ENCODE data around the gene CROCC. TPM values are rescaled to one million over a fixed set of nuclear protein-coding genes. Genes with fewer than 3 reads are reported as not detected.

The CROCC gene
- total and polyA plus RNA-seq, 9 of the 15 experiments (the other 6 are each of a cell fraction or from before 2014, with no cell fraction given), result 0.17 to 15.4 (median 7.6) TPM

- CTCF ChIA-PET (ENCODE audit: low intra/inter-chr PET ratio), result no interaction called here
- H3K27ac ChIP-seq (ENCODE audit: extremely low read depth, low read depth, low read length), result peak overlapping the region; percentile 99
- DNase-seq (ENCODE audit: extremely low read depth in 1 of 4, low spot score in 3 of 4) (peak; percentile 94 to 99 (median 95)), ATAC-seq (peak; percentile 93), FAIRE-seq (peak; percentile 91)
- intact Hi-C loops (cut with micrococcal nuclease), result loop anchor here (1.0 kb wide), 2 partner anchors 8 to 283 kb away; no protein-coding TSS in a partner anchor
- H3K79me2 ChIP-seq (ENCODE audit: control insufficient read depth, insufficient read depth, low read length), result no peaks in the 10 kb centered on the region
- POLR2A ChIA-PET, result interaction anchor here (0.6 to 4.0 kb wide), 47 partner anchors 9 to 1133 kb away, joined by 3 to 71 read pairs (median 5); partner anchors contain the start of genes CROCC, RNU1-1, RNU1-2 and SDHB
- peak overlapping the region; percentile 98 for H3K9ac ChIP-seq (ENCODE audit: insufficient read depth in 1 of 2, low read depth in 2 of 2, low read length in 2 of 2)
- H3K9me3 ChIP-seq (replicated peaks; ENCODE audit: control insufficient read depth, insufficient read depth, low read depth, low read length), result 0 out of 2 replicates have a peak, but pooled peaks cover 7% of the 10 kb centered on the region
- peak overlapping the region; percentile 98 for H2AFZ ChIP-seq (ENCODE audit: low read depth, low read length)
- H3K9me1 ChIP-seq (ENCODE audit: control insufficient read depth, insufficient read depth, low read length), result no peaks in the 10 kb centered on the region
- WGBS (ENCODE audit: insufficient coverage, low coverage, missing lambda C conversion rate), result under 1% methylated on average over 27 of the region's 27 CpGs
- no peaks in the 10 kb centered on the region for H3K36me3 ChIP-seq (ENCODE audit: control insufficient read depth, insufficient read depth, low read length)
- peak overlapping the region; percentile 75 for H3K4me2 ChIP-seq (ENCODE audit: insufficient read depth, low read length)
- no peaks in the 10 kb centered on the region for H3K27me3 ChIP-seq (ENCODE audit: control insufficient read depth in 2 of 2, insufficient read depth in 2 of 2, low read length in 2 of 2)
- no TSS peak for BruUV-seq (replicated peaks)
- no peaks in the 10 kb centered on the region for H4K20me1 ChIP-seq (replicated peaks; ENCODE audit: control insufficient read depth, insufficient read depth, low read length)
- peaks cover 13 to 19% of the 10 kb centered on the region in 2 experiments; a peak in 4 of 5 replicates for H3K4me1 ChIP-seq (replicated peaks in 1 of 2; ENCODE audit: control insufficient read depth in 2 of 2, insufficient read depth in 2 of 2, low read length in 2 of 2)
- H3K4me3 ChIP-seq, result peak overlapping the region; percentile 36
- in situ Hi-C loops (cut with MboI), result loop anchor here (25.0 kb wide), 1 partner anchor 292 kb away; the partner anchor contains the start of gene NBPF1
- TF ChIP-seq ZBED1 (IDR thresholded peaks at IDR 0.05) (no peak), NFRKB (IDR thresholded peaks at IDR 0.05; ENCODE audit: low read depth) (peak; percentile 52; the same call in 1 of the 2 replicates), XRCC5 (IDR thresholded peaks at IDR 0.05; ENCODE audit: low read depth, low read length) (peak; percentile 14; the same call in 1 of the 2 replicates), ZBTB12 (CRISPR knock-in tag; IDR thresholded peaks at IDR 0.05) (peak; percentile 87), ATF1 (CRISPR knock-in tag; IDR thresholded peaks at IDR 0.05) (peak; percentile 36; the same call in 1 of the 2 replicates), ATF1 (tag; IDR thresholded peaks at IDR 0.05) (peak; percentile 97), ZNF445 (CRISPR knock-in tag; IDR thresholded peaks at IDR 0.05; ENCODE audit: low read depth) (no peak), IRF2 (CRISPR knock-in tag; IDR thresholded peaks at IDR 0.05) (no peak), CAMTA2 (CRISPR knock-in tag; conservative IDR thresholded peaks at IDR 0.05) (no peak), PTTG1 (tag; IDR thresholded peaks at IDR 0.05; ENCODE audit: low read depth) (no peak), ZNF41 (CRISPR knock-in tag; conservative IDR thresholded peaks at IDR 0.05) (peak; percentile 81; the same call in 1 of the 2 replicates), TCF15 (CRISPR knock-in tag; IDR thresholded peaks at IDR 0.05) (no peak)
- TF ChIP-seq, protein P1, sequence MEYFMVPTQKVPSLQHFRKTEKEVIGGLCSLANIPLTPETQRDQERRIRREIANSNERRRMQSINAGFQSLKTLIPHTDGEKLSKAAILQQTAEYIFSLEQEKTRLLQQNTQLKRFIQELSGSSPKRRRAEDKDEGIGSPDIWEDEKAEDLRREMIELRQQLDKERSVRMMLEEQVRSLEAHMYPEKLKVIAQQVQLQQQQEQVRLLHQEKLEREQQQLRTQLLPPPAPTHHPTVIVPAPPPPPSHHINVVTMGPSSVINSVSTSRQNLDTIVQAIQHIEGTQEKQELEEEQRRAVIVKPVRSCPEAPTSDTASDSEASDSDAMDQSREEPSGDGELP (CRISPR knock-in tag; IDR thresholded peaks at IDR 0.05; ENCODE audit: borderline replicate concordance), result peak; percentile 58; the same call in 1 of the 2 replicates
- TF ChIP-seq, protein P2, sequence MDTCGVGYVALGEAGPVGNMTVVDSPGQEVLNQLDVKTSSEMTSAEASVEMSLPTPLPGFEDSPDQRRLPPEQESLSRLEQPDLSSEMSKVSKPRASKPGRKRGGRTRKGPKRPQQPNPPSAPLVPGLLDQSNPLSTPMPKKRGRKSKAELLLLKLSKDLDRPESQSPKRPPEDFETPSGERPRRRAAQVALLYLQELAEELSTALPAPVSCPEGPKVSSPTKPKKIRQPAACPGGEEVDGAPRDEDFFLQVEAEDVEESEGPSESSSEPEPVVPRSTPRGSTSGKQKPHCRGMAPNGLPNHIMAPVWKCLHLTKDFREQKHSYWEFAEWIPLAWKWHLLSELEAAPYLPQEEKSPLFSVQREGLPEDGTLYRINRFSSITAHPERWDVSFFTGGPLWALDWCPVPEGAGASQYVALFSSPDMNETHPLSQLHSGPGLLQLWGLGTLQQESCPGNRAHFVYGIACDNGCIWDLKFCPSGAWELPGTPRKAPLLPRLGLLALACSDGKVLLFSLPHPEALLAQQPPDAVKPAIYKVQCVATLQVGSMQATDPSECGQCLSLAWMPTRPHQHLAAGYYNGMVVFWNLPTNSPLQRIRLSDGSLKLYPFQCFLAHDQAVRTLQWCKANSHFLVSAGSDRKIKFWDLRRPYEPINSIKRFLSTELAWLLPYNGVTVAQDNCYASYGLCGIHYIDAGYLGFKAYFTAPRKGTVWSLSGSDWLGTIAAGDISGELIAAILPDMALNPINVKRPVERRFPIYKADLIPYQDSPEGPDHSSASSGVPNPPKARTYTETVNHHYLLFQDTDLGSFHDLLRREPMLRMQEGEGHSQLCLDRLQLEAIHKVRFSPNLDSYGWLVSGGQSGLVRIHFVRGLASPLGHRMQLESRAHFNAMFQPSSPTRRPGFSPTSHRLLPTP (IDR thresholded peaks at IDR 0.05; ENCODE audit: borderline replicate concordance, extremely low read depth, insufficient read length), result no peak
- TF ChIP-seq, protein P3, sequence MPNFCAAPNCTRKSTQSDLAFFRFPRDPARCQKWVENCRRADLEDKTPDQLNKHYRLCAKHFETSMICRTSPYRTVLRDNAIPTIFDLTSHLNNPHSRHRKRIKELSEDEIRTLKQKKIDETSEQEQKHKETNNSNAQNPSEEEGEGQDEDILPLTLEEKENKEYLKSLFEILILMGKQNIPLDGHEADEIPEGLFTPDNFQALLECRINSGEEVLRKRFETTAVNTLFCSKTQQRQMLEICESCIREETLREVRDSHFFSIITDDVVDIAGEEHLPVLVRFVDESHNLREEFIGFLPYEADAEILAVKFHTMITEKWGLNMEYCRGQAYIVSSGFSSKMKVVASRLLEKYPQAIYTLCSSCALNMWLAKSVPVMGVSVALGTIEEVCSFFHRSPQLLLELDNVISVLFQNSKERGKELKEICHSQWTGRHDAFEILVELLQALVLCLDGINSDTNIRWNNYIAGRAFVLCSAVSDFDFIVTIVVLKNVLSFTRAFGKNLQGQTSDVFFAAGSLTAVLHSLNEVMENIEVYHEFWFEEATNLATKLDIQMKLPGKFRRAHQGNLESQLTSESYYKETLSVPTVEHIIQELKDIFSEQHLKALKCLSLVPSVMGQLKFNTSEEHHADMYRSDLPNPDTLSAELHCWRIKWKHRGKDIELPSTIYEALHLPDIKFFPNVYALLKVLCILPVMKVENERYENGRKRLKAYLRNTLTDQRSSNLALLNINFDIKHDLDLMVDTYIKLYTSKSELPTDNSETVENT (CRISPR knock-in tag; IDR thresholded peaks at IDR 0.05), result no peak
Observed at GRCh38 chr1:16904560-16905109, 17.1 kb upstream of the CROCC start.
